Liver (tissue), 3 donors: Measurements from ENCODE around the gene TOR4A.

Experiments used
- CTCF ChIP-seq: fragments of 150-350 bp; IDR thresholded peaks from 2 replicates; pipeline ENCODE4 v1.5.1; 2017; ENCODE audit warnings: improper control_type of control experiment, low read depth, low read length; ENCODE audit not compliant: missing input control
- MAX ChIP-seq: IDR thresholded peaks from 2 replicates; pipeline ENCODE4 v1.6.1; 2016; ENCODE audit warnings: antibody characterized with exemption
- NR2F2 ChIP-seq: IDR thresholded peaks from 2 replicates; pipeline ENCODE4 v1.6.1; 2016; ENCODE audit warnings: antibody characterized with exemption
- RAD21 ChIP-seq, 2 donors: IDR thresholded peaks; 2 replicates each; pipeline ENCODE4 v1.6.1; 2016; ENCODE audit warnings: antibody characterized with exemption in 2 of 2, mild to moderate bottlenecking in 2 of 2
- RXRA ChIP-seq, 2 donors: IDR thresholded peaks; 2 replicates each; pipeline ENCODE4 v1.6.1; 2017 to 2018; ENCODE audit warnings: antibody characterized with exemption in 2 of 2, mild to moderate bottlenecking in 1 of 2
- SP1 ChIP-seq: IDR thresholded peaks from 2 replicates; pipeline ENCODE4 v1.6.1; 2018; ENCODE audit warnings: antibody characterized with exemption, mild to moderate bottlenecking
- YY1 ChIP-seq: IDR thresholded peaks from 2 replicates; pipeline ENCODE4 v1.6.1; 2016; ENCODE audit warnings: antibody characterized with exemption, mild to moderate bottlenecking
- ZBTB33 ChIP-seq: IDR thresholded peaks from 2 replicates; pipeline ENCODE4 v1.6.1; 2016; ENCODE audit warnings: antibody characterized with exemption
- donor health status: healthy.
- donor health status: healthy.

- no peak for TF ChIP-seq YY1
- no peak for TF ChIP-seq CTCF
- no peak for TF ChIP-seq MAX
- no peak for TF ChIP-seq RAD21 (IDR thresholded peaks at IDR 0.05)
- TF ChIP-seq SP1, result no peak
- TF ChIP-seq RXRA (IDR thresholded peaks at IDR 0.05), result no peak
- TF ChIP-seq NR2F2, result no peak
- TF ChIP-seq ZBTB33, result no peak
Measured at GRCh38 chr9:137325124-137325523, 47.6 kb downstream of the TOR4A start.
